HepG2 (cell line): ENCODE results near the gene USB1. TPM values are rescaled to one million over a fixed set of nuclear protein-coding genes. Genes with fewer than 3 reads are reported as not detected.

Experiments
- DMTF1 ChIP-seq: sonication (generic); formaldehyde crosslinking; IDR thresholded peaks from 2 replicates; pipeline ENCODE4 v1.4.0; 2020; ENCODE audit warnings: mild to moderate bottlenecking, missing genetic modification reagents
- E2F5 ChIP-seq: sonication (generic); formaldehyde crosslinking; conservative IDR thresholded peaks from 2 replicates; pipeline ENCODE4 v1.4.0; 2020; ENCODE audit warnings: missing genetic modification reagents
- ELF1 ChIP-seq: sonication (generic); formaldehyde crosslinking; IDR thresholded peaks from 2 replicates; pipeline ENCODE4 v1.4.0; 2020; ENCODE audit warnings: missing genetic modification reagents
- FOXA3 ChIP-seq: IDR thresholded peaks from 2 replicates; pipeline ENCODE4 v1.6.1; 2016; ENCODE audit warnings: missing genetic modification reagents, missing compliant biosample characterization
- GLI4 ChIP-seq: sonication (generic); formaldehyde crosslinking; IDR thresholded peaks from 2 replicates; pipeline ENCODE4 v1.5.1; 2020; ENCODE audit warnings: missing genetic modification reagents, mild to moderate bottlenecking, moderate library complexity, borderline replicate concordance
- SETDB1 ChIP-seq: sonication (generic); formaldehyde crosslinking; IDR thresholded peaks from 2 replicates; pipeline ENCODE4 v1.5.1; 2020; ENCODE audit warnings: missing genetic modification reagents, mild to moderate bottlenecking, borderline replicate concordance
- THAP9 ChIP-seq: sonication (generic); formaldehyde crosslinking; IDR thresholded peaks from 2 replicates; pipeline ENCODE4; 2020; ENCODE audit warnings: missing genetic modification reagents, mild to moderate bottlenecking, borderline replicate concordance
- USF2 ChIP-seq, 2 experiments: sonication (generic) in 1 of 2; formaldehyde crosslinking in 1 of 2; IDR thresholded peaks; 2 replicates each; pipeline versions ENCODE4 v1.5.1 to v1.6.1; 2011 to 2020; ENCODE audit warnings: borderline replicate concordance in 1 of 2, low read depth in 1 of 2, low read length in 1 of 2, mild to moderate bottlenecking in 1 of 2, missing genetic modification reagents in 1 of 2, moderate library complexity in 1 of 2
- ZNF264 ChIP-seq: sonication (generic); formaldehyde crosslinking; IDR thresholded peaks from 2 replicates; pipeline ENCODE4 v1.4.0; 2020; ENCODE audit warnings: missing genetic modification reagents
- ZNF33B ChIP-seq: sonication (generic); formaldehyde crosslinking; IDR thresholded peaks from 2 replicates; pipeline ENCODE4 v1.5.1; 2020; ENCODE audit warnings: mild to moderate bottlenecking, missing genetic modification reagents
- polyA plus RNA-seq, 8 experiments: library from polyadenylated mRNA; depleted of rRNA in 3 of 8; stranded (reverse) in 7 of 8; unstranded in 1 of 8; fragments of >200 nt; fragmentation: Illumina TruSeq in 4 of 8; extraction: Trizol in 4 of 8; gene quantifications; 2 replicates each; pipeline versions ENCODE4 v1.2.1 to v1.2.3, GENCODE V29; 2011 to 2016; ENCODE audit warnings: low read depth in 4 of 8, missing spikeins in 1 of 8, mixed read lengths in 1 of 8; ENCODE audit not compliant: insufficient read depth in 1 of 8
- total RNA-seq, 5 experiments: library from RNA; depleted of rRNA; stranded (reverse); fragments of >200 nt; fragmentation: Illumina TruSeq; extraction: Trizol; gene quantifications; 2 replicates each; pipeline ENCODE4 v1.2.3, GENCODE V29; 2016; ENCODE audit warnings: low read depth in 1 of 5
- TF ChIP-seq, protein P1 (sequence below): sonication (generic); formaldehyde crosslinking; IDR thresholded peaks from 2 replicates; pipeline ENCODE4 v1.4.0; 2020; ENCODE audit warnings: missing genetic modification reagents, borderline replicate concordance
- TF ChIP-seq, protein P2 (sequence below): sonication (generic); formaldehyde crosslinking; conservative IDR thresholded peaks from 2 replicates; pipeline ENCODE4 v1.4.0; 2020; ENCODE audit warnings: missing genetic modification reagents

Gene USB1
- total and polyA plus RNA-seq, 2 of the 13 experiments (the other 11 are each of a cell fraction or from before 2014, with no cell fraction given): 16.7 to 65.4 TPM

DNA sequence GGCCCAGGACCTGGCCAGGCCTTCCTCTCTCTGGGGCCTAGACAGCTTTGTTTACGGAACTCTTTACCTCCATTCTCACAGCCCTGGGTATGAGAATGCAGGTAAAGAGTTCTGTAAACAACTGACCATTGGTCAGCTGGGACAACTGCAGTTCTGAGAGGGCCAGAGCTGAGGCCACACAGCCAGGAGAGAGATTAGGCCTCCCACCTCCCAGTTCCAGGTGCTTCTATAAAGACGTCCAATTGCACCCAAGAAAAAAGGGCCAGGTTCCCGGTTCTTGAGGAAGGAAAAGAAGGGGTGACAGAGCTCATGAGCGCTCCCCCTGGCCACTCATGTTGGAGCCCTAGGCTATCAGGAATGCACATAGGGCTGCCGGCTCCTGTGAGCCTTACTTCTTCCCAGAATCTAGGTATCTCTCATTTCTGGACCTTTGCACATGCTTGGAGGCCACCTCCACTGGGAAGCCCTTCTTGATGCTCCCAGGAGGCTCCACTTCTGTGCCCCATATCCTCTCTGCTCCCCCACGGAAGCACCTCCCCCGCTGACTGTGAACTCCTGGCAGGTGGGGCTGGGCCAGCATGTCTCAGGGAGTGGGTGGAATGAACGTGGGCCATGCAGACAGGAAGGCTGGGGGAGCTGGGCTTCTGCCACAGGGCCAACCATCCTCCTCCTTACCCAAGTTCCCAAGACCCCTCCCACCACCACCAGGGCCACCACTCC, 43.4 kb upstream of the USB1 start (continued):
- no peak for TF ChIP-seq USF2 (IDR thresholded peaks at IDR 0.05; ENCODE audit: low read depth, low read length)
- no peak for TF ChIP-seq USF2 (CRISPR knock-in tag; IDR thresholded peaks at IDR 0.05; ENCODE audit: borderline replicate concordance)
- no peak for TF ChIP-seq E2F5
- TF ChIP-seq, protein P1, sequence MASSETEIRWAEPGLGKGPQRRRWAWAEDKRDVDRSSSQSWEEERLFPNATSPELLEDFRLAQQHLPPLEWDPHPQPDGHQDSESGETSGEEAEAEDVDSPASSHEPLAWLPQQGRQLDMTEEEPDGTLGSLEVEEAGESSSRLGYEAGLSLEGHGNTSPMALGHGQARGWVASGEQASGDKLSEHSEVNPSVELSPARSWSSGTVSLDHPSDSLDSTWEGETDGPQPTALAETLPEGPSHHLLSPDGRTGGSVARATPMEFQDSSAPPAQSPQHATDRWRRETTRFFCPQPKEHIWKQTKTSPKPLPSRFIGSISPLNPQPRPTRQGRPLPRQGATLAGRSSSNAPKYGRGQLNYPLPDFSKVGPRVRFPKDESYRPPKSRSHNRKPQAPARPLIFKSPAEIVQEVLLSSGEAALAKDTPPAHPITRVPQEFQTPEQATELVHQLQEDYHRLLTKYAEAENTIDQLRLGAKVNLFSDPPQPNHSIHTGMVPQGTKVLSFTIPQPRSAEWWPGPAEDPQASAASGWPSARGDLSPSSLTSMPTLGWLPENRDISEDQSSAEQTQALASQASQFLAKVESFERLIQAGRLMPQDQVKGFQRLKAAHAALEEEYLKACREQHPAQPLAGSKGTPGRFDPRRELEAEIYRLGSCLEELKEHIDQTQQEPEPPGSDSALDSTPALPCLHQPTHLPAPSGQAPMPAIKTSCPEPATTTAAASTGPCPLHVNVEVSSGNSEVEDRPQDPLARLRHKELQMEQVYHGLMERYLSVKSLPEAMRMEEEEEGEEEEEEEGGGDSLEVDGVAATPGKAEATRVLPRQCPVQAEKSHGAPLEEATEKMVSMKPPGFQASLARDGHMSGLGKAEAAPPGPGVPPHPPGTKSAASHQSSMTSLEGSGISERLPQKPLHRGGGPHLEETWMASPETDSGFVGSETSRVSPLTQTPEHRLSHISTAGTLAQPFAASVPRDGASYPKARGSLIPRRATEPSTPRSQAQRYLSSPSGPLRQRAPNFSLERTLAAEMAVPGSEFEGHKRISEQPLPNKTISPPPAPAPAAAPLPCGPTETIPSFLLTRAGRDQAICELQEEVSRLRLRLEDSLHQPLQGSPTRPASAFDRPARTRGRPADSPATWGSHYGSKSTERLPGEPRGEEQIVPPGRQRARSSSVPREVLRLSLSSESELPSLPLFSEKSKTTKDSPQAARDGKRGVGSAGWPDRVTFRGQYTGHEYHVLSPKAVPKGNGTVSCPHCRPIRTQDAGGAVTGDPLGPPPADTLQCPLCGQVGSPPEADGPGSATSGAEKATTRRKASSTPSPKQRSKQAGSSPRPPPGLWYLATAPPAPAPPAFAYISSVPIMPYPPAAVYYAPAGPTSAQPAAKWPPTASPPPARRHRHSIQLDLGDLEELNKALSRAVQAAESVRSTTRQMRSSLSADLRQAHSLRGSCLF: no peak
- 0 out of 2 replicates have a peak, but pooled peaks have one; percentile 23 for TF ChIP-seq FOXA3
- no peak for TF ChIP-seq SETDB1
- TF ChIP-seq ELF1: peak; percentile 28; the same call in 1 of the 2 replicates
- no peak for TF ChIP-seq ZNF33B (CRISPR knock-in tag)
- no peak for TF ChIP-seq ZNF264 (CRISPR knock-in tag)
- TF ChIP-seq, protein P2, sequence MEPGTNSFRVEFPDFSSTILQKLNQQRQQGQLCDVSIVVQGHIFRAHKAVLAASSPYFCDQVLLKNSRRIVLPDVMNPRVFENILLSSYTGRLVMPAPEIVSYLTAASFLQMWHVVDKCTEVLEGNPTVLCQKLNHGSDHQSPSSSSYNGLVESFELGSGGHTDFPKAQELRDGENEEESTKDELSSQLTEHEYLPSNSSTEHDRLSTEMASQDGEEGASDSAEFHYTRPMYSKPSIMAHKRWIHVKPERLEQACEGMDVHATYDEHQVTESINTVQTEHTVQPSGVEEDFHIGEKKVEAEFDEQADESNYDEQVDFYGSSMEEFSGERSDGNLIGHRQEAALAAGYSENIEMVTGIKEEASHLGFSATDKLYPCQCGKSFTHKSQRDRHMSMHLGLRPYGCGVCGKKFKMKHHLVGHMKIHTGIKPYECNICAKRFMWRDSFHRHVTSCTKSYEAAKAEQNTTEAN (CRISPR knock-in tag): no peak
- no peak for TF ChIP-seq THAP9 (CRISPR knock-in tag)
- TF ChIP-seq GLI4 (CRISPR knock-in tag): no peak
- TF ChIP-seq DMTF1 (CRISPR knock-in tag): no peak
